HEK293 (cell line): Measurements from ENCODE around the gene UGCG.

ENCODE experiments used
- GLIS1 ChIP-seq: fragments of 450-650 bp; formaldehyde crosslinking; IDR thresholded peaks from 2 replicates; pipeline ENCODE4 v1.5.1; 2016; ENCODE audit warnings: missing biosample characterization, missing genetic modification characterization
- HIC1 ChIP-seq: fragments of 450-650 bp; formaldehyde crosslinking; IDR thresholded peaks from 2 replicates; pipeline ENCODE4 v1.5.1; 2016; ENCODE audit warnings: missing biosample characterization, missing genetic modification characterization
- KLF1 ChIP-seq: fragments of 450-650 bp; formaldehyde crosslinking; IDR thresholded peaks from 2 replicates; pipeline ENCODE4 v1.5.1; 2016; ENCODE audit warnings: missing biosample characterization, missing genetic modification characterization
- KLF17 ChIP-seq: fragments of 450-650 bp; formaldehyde crosslinking; IDR thresholded peaks from 2 replicates; pipeline ENCODE4 v1.5.1; 2016; ENCODE audit warnings: missing biosample characterization, missing genetic modification characterization
- MZF1 ChIP-seq: fragments of 450-650 bp; formaldehyde crosslinking; IDR thresholded peaks from 2 replicates; pipeline ENCODE4 v1.5.1; 2017; ENCODE audit warnings: missing biosample characterization, missing genetic modification characterization, borderline replicate concordance
- PATZ1 ChIP-seq: fragments of 450-650 bp; formaldehyde crosslinking; IDR thresholded peaks from 2 replicates; pipeline ENCODE4 v1.5.1; 2016; ENCODE audit warnings: missing biosample characterization, missing genetic modification characterization
- ZBTB1 ChIP-seq: fragments of 450-650 bp; formaldehyde crosslinking; IDR thresholded peaks from 2 replicates; pipeline ENCODE4 v1.5.1; 2016; ENCODE audit warnings: missing biosample characterization, missing genetic modification characterization
- ZBTB17 ChIP-seq: fragments of 450-650 bp; formaldehyde crosslinking; IDR thresholded peaks from 2 replicates; pipeline ENCODE4 v1.5.1; 2016; ENCODE audit warnings: missing biosample characterization, missing genetic modification characterization
- ZBTB20 ChIP-seq: fragments of 450-650 bp; formaldehyde crosslinking; IDR thresholded peaks from 2 replicates; pipeline ENCODE4 v1.5.1; 2016; ENCODE audit warnings: missing biosample characterization, missing genetic modification characterization
- ZFP41 ChIP-seq: fragments of 450-650 bp; formaldehyde crosslinking; IDR thresholded peaks from 2 replicates; pipeline ENCODE4 v1.5.1; 2016; ENCODE audit warnings: missing biosample characterization, missing genetic modification characterization, borderline replicate concordance
- ZNF112 ChIP-seq: fragments of 450-650 bp; formaldehyde crosslinking; IDR thresholded peaks from 2 replicates; pipeline ENCODE4 v1.5.0; 2017; ENCODE audit warnings: missing biosample characterization, missing genetic modification characterization
- ZNF174 ChIP-seq: fragments of 450-650 bp; formaldehyde crosslinking; IDR thresholded peaks from 2 replicates; pipeline ENCODE4 v1.5.0; 2017; ENCODE audit warnings: missing biosample characterization, mild to moderate bottlenecking, missing genetic modification characterization
- ZNF19 ChIP-seq: fragments of 450-650 bp; formaldehyde crosslinking; IDR thresholded peaks from 2 replicates; pipeline ENCODE4; 2016; ENCODE audit warnings: missing biosample characterization, missing genetic modification characterization, low read depth
- ZNF350 ChIP-seq: fragments of 450-650 bp; formaldehyde crosslinking; IDR thresholded peaks from 2 replicates; pipeline ENCODE4 v1.5.0; 2017; ENCODE audit warnings: missing biosample characterization, mild to moderate bottlenecking, missing genetic modification characterization
- ZNF354C ChIP-seq: fragments of 450-650 bp; formaldehyde crosslinking; IDR thresholded peaks from 2 replicates; pipeline ENCODE4 v1.5.1; 2016; ENCODE audit warnings: missing biosample characterization, missing genetic modification characterization, low read depth, borderline replicate concordance
- ZNF391 ChIP-seq: fragments of 450-650 bp; formaldehyde crosslinking; IDR thresholded peaks from 2 replicates; pipeline ENCODE4 v1.5.1; 2016; ENCODE audit warnings: low read depth, missing biosample characterization, missing genetic modification characterization, borderline replicate concordance
- ZNF433 ChIP-seq: fragments of 450-650 bp; formaldehyde crosslinking; IDR thresholded peaks from 2 replicates; pipeline ENCODE4 v1.5.1; 2016; ENCODE audit warnings: missing biosample characterization, missing genetic modification characterization, low read depth
- ZNF488 ChIP-seq: fragments of 450-650 bp; formaldehyde crosslinking; IDR thresholded peaks from 2 replicates; pipeline ENCODE4 v1.5.1; 2016; ENCODE audit warnings: missing biosample characterization, missing genetic modification characterization
- ZNF510 ChIP-seq: fragments of 450-650 bp; formaldehyde crosslinking; IDR thresholded peaks from 2 replicates; pipeline ENCODE4 v1.5.1; 2018; ENCODE audit warnings: mild to moderate bottlenecking, missing genetic modification characterization, missing biosample characterization; ENCODE audit not compliant: insufficient replicate concordance
- ZNF514 ChIP-seq: fragments of 450-650 bp; formaldehyde crosslinking; IDR thresholded peaks from 2 replicates; pipeline ENCODE4 v1.5.1; 2016; ENCODE audit warnings: missing biosample characterization, missing genetic modification characterization
- ZNF529 ChIP-seq: fragments of 450-650 bp; formaldehyde crosslinking; IDR thresholded peaks from 2 replicates; pipeline ENCODE4 v1.5.1; 2017; ENCODE audit warnings: missing genetic modification characterization, missing biosample characterization; ENCODE audit not compliant: insufficient replicate concordance
- ZNF623 ChIP-seq: fragments of 450-650 bp; formaldehyde crosslinking; IDR thresholded peaks from 2 replicates; pipeline ENCODE4 v1.5.1; 2016; ENCODE audit warnings: missing biosample characterization, missing genetic modification characterization
- ZNF654 ChIP-seq: fragments of 450-650 bp; formaldehyde crosslinking; IDR thresholded peaks from 2 replicates; pipeline ENCODE4 v1.5.1; 2016; ENCODE audit warnings: low read depth, missing biosample characterization, missing genetic modification characterization
- TF ChIP-seq, protein P1 (sequence below): fragments of 450-650 bp; formaldehyde crosslinking; IDR thresholded peaks from 2 replicates; pipeline ENCODE4 v1.5.1; 2017; ENCODE audit warnings: missing biosample characterization, missing genetic modification characterization

UGCG gene

GRCh38 chr9:111851553-111851952, 45.1 kb upstream of the UGCG start (continued):
- TF ChIP-seq ZNF350 (tag by site-specific recombination) (no peak), ZFP41 (tag by site-specific recombination) (no peak), ZNF391 (tag by site-specific recombination) (no peak), ZNF510 (tag by site-specific recombination) (no peak), MZF1 (tag by site-specific recombination) (0 out of 2 replicates have a peak, but pooled peaks have one; percentile 56), ZNF623 (no peak), GLIS1 (tag by site-specific recombination) (no peak), ZBTB20 (tag by site-specific recombination) (no peak), ZNF514 (no peak), KLF1 (peak; percentile 28; the same call in 1 of the 2 replicates), ZNF529 (no peak), ZNF433 (no peak), ZBTB1 (tag by site-specific recombination) (no peak), ZNF654 (tag by site-specific recombination) (no peak), ZNF19 (tag by site-specific recombination) (no peak), ZNF174 (tag by site-specific recombination) (no peak), ZNF488 (tag by site-specific recombination) (no peak), KLF17 (tag by site-specific recombination) (no peak), HIC1 (no peak), ZNF354C (no peak), ZBTB17 (tag by site-specific recombination) (no peak), ZNF112 (no peak), PATZ1 (peak; percentile 32; the same call in 1 of the 2 replicates)
- TF ChIP-seq, protein P1, sequence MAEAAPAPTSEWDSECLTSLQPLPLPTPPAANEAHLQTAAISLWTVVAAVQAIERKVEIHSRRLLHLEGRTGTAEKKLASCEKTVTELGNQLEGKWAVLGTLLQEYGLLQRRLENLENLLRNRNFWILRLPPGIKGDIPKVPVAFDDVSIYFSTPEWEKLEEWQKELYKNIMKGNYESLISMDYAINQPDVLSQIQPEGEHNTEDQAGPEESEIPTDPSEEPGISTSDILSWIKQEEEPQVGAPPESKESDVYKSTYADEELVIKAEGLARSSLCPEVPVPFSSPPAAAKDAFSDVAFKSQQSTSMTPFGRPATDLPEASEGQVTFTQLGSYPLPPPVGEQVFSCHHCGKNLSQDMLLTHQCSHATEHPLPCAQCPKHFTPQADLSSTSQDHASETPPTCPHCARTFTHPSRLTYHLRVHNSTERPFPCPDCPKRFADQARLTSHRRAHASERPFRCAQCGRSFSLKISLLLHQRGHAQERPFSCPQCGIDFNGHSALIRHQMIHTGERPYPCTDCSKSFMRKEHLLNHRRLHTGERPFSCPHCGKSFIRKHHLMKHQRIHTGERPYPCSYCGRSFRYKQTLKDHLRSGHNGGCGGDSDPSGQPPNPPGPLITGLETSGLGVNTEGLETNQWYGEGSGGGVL (tag by site-specific recombination), result peak; percentile 44; the same call in 1 of the 2 replicates
